ENCODE results near the gene SH2D2A. TPM values are rescaled to one million over a fixed set of nuclear protein-coding genes. Genes with fewer than 3 reads are reported as not detected.

SH2D2A gene
- total and polyA plus RNA-seq, 9 of the 15 experiments (the other 6 are each of a cell fraction or from before 2014, with no cell fraction given) = 0.89 to 33.6 (median 6.9) TPM

DNA sequence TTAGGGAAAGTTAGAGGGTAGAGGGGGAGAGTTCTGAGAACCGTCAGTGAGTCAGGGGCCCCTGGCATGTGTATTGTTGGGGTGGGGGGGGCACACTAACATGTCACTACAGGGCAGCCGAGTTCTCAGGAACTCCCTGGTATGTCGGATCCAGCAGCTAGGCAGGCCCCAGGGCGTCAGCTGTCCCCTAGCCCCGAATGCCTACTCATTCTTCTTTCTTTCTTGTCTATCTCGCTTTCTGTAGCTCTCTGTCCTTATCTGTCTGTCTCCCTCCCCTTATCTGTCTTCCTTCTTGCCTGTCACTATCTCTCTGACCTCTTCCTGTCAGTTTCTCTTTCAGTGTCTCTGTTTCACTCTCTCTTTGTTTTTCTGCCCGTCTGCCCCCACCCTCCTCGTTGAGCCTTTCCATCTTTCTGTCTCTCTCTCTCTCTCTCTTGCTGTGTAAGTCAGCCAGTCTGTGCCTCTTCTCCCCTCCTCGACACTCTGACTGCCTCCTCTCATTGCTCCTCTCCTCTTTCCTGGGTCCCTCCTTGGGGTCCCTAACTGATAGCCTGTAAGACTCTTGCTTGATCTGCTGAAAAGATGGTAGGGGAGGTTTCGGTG lies 46.5 kb upstream of the SH2D2A start (continued):
- TF ChIP-seq MEIS2 (IDR thresholded peaks at IDR 0.05; ENCODE audit: partially characterized antibody) (peak; percentile 89), ATF7 (IDR thresholded peaks at IDR 0.05) (peak; percentile 36; the same call in 1 of the 2 replicates), ZNF668 (CRISPR knock-in tag; IDR thresholded peaks at IDR 0.05) (no peak), LARP7 (IDR thresholded peaks at IDR 0.05) (peak; percentile 94), STAG1 (CRISPR knock-in tag; IDR thresholded peaks at IDR 0.05; ENCODE audit: borderline replicate concordance) (no peak), WHSC1 (IDR thresholded peaks at IDR 0.05; ENCODE audit: low read length) (no peak), PPARD (CRISPR knock-in tag; IDR thresholded peaks at IDR 0.05) (no peak), ARID1B (IDR thresholded peaks at IDR 0.05) (peak; percentile 98), CCNT2 (IDR thresholded peaks at IDR 0.05; ENCODE audit: borderline replicate concordance, extremely low read depth, insufficient read length, low read depth, low read length) (no peak), NBN (IDR thresholded peaks at IDR 0.05; ENCODE audit: low read depth) (peak; percentile 94)
- TF ChIP-seq, protein P1, sequence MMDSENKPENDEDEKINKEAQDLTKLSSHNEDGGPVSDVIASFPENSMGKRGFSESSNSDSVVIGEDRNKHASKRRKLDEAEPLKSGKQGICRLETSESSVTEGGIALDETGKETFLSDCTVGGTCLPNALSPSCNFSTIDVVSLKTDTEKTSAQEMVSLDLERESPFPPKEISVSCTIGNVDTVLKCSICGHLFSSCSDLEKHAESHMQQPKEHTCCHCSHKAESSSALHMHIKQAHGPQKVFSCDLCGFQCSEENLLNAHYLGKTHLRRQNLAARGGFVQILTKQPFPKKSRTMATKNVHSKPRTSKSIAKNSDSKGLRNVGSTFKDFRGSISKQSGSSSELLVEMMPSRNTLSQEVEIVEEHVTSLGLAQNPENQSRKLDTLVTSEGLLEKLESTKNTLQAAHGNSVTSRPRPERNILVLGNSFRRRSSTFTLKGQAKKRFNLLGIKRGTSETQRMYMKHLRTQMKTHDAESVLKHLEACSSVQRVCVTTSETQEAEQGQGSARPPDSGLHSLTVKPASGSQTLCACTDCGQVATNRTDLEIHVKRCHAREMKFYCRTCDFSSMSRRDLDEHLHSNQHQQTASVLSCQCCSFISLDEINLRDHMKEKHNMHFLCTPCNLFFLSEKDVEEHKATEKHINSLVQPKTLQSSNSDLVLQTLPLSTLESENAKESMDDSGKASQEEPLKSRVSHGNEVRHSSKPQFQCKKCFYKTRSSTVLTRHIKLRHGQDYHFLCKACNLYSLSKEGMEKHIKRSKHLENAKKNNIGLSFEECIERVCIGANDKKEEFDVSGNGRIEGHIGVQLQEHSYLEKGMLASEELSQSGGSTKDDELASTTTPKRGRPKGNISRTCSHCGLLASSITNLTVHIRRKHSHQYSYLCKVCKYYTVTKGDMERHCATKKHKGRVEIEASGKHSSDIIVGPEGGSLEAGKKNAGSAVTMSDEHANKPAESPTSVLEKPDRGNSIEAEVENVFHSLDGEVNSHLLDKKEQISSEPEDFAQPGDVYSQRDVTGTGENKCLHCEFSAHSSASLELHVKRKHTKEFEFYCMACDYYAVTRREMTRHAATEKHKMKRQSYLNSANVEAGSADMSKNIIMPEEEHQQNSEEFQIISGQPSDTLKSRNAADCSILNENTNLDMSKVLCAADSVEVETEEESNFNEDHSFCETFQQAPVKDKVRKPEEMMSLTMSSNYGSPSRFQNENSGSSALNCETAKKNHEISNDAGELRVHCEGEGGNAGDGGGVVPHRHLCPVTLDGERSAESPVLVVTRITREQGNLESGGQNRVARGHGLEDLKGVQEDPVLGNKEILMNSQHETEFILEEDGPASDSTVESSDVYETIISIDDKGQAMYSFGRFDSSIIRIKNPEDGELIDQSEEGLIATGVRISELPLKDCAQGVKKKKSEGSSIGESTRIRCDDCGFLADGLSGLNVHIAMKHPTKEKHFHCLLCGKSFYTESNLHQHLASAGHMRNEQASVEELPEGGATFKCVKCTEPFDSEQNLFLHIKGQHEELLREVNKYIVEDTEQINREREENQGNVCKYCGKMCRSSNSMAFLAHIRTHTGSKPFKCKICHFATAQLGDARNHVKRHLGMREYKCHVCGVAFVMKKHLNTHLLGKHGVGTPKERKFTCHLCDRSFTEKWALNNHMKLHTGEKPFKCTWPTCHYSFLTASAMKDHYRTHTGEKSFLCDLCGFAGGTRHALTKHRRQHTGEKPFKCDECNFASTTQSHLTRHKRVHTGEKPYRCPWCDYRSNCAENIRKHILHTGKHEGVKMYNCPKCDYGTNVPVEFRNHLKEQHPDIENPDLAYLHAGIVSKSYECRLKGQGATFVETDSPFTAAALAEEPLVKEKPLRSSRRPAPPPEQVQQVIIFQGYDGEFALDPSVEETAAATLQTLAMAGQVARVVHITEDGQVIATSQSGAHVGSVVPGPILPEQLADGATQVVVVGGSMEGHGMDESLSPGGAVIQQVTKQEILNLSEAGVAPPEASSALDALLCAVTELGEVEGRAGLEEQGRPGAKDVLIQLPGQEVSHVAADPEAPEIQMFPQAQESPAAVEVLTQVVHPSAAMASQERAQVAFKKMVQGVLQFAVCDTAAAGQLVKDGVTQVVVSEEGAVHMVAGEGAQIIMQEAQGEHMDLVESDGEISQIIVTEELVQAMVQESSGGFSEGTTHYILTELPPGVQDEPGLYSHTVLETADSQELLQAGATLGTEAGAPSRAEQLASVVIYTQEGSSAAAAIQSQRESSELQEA (IDR thresholded peaks at IDR 0.05; ENCODE audit: low read depth) = peak; percentile 84
- TF ChIP-seq, protein P2, sequence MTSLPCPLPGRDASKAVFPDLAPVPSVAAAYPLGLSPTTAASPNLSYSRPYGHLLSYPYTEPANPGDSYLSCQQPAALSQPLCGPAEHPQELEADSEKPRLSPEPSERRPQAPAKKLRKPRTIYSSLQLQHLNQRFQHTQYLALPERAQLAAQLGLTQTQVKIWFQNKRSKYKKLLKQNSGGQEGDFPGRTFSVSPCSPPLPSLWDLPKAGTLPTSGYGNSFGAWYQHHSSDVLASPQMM (CRISPR knock-in tag; IDR thresholded peaks at IDR 0.05) = no peak
- TF ChIP-seq, protein P3, sequence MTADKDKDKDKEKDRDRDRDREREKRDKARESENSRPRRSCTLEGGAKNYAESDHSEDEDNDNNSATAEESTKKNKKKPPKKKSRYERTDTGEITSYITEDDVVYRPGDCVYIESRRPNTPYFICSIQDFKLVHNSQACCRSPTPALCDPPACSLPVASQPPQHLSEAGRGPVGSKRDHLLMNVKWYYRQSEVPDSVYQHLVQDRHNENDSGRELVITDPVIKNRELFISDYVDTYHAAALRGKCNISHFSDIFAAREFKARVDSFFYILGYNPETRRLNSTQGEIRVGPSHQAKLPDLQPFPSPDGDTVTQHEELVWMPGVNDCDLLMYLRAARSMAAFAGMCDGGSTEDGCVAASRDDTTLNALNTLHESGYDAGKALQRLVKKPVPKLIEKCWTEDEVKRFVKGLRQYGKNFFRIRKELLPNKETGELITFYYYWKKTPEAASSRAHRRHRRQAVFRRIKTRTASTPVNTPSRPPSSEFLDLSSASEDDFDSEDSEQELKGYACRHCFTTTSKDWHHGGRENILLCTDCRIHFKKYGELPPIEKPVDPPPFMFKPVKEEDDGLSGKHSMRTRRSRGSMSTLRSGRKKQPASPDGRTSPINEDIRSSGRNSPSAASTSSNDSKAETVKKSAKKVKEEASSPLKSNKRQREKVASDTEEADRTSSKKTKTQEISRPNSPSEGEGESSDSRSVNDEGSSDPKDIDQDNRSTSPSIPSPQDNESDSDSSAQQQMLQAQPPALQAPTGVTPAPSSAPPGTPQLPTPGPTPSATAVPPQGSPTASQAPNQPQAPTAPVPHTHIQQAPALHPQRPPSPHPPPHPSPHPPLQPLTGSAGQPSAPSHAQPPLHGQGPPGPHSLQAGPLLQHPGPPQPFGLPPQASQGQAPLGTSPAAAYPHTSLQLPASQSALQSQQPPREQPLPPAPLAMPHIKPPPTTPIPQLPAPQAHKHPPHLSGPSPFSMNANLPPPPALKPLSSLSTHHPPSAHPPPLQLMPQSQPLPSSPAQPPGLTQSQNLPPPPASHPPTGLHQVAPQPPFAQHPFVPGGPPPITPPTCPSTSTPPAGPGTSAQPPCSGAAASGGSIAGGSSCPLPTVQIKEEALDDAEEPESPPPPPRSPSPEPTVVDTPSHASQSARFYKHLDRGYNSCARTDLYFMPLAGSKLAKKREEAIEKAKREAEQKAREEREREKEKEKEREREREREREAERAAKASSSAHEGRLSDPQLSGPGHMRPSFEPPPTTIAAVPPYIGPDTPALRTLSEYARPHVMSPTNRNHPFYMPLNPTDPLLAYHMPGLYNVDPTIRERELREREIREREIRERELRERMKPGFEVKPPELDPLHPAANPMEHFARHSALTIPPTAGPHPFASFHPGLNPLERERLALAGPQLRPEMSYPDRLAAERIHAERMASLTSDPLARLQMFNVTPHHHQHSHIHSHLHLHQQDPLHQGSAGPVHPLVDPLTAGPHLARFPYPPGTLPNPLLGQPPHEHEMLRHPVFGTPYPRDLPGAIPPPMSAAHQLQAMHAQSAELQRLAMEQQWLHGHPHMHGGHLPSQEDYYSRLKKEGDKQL (CRISPR knock-in tag; IDR thresholded peaks at IDR 0.05; ENCODE audit: borderline replicate concordance) = no peak

Data from K562 (cell line).